VCaP (cell line): ENCODE data around the gene MCOLN1.

Experiments
- H3K27ac ChIP-seq: fragments of 450-650 bp; 2 replicates; pipeline ENCODE4 v1.5.1; 2017
- CTCF ChIP-seq: fragments of 450-650 bp; conservative IDR thresholded peaks from 2 replicates; pipeline ENCODE4 v1.5.1; 2017; ENCODE audit warnings: mild to moderate bottlenecking, moderate library complexity

Gene MCOLN1

DNA sequence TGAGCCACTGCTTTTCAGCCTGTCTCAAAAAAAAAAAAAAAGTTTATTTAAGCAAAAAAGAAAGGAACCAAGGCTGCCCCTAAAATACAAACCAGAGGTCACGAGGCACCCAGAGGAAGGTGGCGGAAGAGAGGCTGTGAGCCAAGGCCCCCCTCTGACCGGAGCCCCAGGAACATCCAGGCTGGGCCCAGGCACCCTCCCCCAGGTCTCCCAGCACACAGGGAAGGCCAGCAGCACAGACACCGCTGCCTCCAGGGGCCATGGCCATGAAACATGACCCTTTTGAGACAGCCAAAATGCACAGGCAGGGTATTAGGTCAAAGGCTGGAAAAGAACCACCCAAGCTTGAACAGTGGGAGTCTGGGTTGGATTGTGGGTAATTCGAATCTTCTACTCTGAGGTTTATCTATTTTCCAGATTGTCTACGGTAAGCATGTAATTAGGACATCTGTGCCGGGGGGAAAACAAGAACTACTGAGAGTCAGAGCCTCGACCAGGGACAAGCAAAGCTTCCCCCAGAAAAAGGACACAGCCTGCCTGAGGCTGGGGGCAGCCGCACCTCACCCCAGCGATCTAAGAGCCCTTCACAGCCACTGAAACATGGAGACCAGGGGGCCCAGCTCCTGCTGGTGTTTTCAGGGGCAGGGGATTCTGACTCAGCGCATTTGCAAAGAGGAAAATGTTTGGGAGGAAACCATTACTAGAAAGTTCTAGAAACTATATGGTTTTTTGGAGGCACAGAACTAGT lies 42.0 kb upstream of the MCOLN1 start:
- no peak overlapping the region for H3K27ac ChIP-seq
- TF ChIP-seq CTCF = no peak

- H3K27ac ChIP-seq = no peak overlapping the region
- no peak for TF ChIP-seq CTCF
Observed at GRCh38 chr19:7480970-7481255, 41.5 kb upstream of the MCOLN1 start.

GRCh38 chr19:7482584-7483439 lies 39.6 kb upstream of the MCOLN1 start:
- H3K27ac ChIP-seq = no peak overlapping the region
- no peak for TF ChIP-seq CTCF

DNA sequence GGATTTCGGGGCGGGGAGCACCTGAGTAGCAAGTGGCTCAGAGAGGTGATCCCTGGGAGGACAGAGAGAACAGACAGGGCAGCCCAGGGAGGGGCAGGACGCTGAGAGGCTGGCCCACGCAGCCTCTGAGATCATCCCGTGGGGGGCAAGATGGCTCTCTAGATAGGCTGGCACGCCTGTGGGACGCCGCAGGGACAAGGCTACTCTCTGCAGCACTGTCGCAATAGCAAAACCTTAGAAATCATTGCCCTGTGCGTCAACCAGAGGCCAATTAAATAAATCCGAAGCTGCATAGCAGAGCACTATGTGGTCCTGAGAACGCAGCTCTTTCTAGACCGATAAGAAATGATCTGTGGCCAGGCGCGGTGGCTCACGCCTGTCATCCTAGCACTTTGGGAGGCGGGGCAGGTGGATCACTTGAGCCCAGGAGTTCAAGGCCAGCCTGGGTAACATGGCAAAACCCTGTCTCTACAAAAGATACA lies 38.7 kb upstream of the MCOLN1 start:
- no peak for TF ChIP-seq CTCF
- H3K27ac ChIP-seq = no peak overlapping the region

DNA sequence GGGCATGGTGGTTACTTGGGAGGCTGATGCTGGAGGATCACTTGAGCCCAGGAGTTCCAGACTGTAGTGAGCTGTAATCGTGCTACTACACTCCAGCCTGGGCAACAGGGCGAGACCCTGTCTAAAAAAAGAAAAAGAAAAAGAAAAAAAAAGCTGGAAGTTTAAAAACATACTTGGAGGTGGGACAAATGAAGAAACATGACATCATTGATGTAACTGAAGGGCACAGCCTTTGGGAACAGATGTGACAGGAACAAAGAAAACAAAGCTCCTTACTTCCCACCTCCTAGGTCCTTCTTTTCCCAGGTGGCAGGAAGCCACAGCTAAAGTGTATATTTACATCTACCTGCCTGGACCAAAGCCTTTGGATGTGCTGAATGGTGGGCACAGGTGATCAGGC lies 35.5 kb upstream of the MCOLN1 start:
- H3K27ac ChIP-seq = no peak overlapping the region
- no peak for TF ChIP-seq CTCF

- no peak for TF ChIP-seq CTCF
- peak within 1 kb of the TSS; percentile 65 for H3K27ac ChIP-seq
Observed at GRCh38 chr19:7488736-7489353, 33.6 kb upstream of the MCOLN1 start, which contains the start of gene PEX11G. PEX11G (minus strand) TSS chr19:7489035; CDS start chr19:7489010, 25 bp downstream.

GRCh38 chr19:7489609-7490044 lies 32.8 kb upstream of the MCOLN1 start:
- no peak for TF ChIP-seq CTCF
- peak overlapping the region; percentile 65 for H3K27ac ChIP-seq
